Measurements from ENCODE around the gene CYP8B1. TPM values are rescaled to one million over a fixed set of nuclear protein-coding genes. Genes with fewer than 3 reads are reported as not detected.

CYP8B1 gene
- total RNA-seq (2014; rRNA removed; shearing (Covaris generic)), result not detected in 2 replicates

DNA sequence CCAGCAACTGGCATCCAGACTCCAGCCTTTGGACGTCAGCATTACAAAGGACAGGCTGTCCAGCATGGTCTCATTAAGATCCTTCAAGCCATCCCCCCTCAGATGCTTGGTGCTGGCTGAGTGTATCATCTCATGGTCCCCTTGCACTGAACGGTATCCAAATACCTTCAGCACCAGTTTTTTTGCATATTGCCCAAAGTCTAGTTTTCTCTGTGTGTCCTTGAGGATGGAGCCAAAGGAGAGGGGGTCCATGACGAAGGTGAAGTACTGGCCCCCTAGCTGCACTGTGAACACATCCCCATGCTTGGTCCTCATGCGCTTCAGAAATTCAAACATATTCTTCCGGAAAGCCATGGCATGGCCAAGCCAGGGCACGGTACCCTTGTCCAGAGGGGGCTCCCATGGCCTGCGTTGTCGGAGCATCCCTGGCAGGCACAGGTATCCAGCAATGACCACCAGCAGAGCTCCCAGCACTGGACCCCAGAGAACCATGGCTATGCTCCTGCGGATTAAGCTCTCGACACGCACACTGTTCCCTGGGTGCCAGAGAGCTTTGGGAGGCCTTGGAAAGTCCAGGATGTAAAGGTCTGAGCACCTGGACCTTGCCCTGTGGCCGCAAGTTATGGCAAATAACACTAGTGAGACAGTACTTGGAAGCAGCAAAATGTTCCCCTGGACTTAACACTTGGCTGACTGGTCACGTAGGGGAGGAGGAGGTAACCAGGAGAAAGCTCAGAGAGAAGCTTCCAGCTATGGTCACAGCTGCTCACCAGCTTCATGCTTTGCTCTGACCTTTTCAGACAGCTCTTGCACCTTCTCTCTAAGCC is at the start of gene CYP8B1:
TSS of gene CYP8B1 (minus strand) at position 555 of the 827 bp plus-strand sequence. CDS start at position 492, 63 bp downstream.
- DNase-seq (ENCODE audit: low read depth), result no peak

- no peak for DNase-seq (ENCODE audit: low read depth)
Measured at GRCh38 chr3:42923606-42924005, 47.9 kb upstream of the CYP8B1 start.

- DNase-seq (ENCODE audit: low read depth), result no peak
Measured at GRCh38 chr3:42914771-42915515, 39.3 kb upstream of the CYP8B1 start.

- DNase-seq (ENCODE audit: low read depth), result no peak
Measured at GRCh38 chr3:42911551-42911950, 35.9 kb upstream of the CYP8B1 start.

GRCh38 chr3:42908675-42909074 is 33.0 kb upstream of the CYP8B1 start:
- no peak for DNase-seq (ENCODE audit: low read depth)

DNA sequence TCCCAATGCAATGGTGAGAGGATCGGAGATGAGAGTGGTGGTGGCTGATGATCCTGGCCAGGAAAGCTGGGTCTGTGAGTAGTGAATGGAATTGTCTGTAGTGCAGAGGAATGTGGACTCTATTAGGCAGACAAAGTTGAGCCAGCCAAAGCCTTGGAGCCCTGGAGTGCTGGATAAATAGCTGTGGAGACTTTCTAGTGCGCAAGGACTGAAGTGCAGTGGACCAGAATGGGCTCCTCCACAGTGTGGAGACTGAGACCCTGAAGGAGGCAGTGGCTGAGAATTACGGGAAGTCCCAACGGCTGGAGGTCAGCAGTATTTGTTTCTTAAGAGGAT is 31.1 kb upstream of the CYP8B1 start:
- DNase-seq (ENCODE audit: low read depth), result no peak

DNA sequence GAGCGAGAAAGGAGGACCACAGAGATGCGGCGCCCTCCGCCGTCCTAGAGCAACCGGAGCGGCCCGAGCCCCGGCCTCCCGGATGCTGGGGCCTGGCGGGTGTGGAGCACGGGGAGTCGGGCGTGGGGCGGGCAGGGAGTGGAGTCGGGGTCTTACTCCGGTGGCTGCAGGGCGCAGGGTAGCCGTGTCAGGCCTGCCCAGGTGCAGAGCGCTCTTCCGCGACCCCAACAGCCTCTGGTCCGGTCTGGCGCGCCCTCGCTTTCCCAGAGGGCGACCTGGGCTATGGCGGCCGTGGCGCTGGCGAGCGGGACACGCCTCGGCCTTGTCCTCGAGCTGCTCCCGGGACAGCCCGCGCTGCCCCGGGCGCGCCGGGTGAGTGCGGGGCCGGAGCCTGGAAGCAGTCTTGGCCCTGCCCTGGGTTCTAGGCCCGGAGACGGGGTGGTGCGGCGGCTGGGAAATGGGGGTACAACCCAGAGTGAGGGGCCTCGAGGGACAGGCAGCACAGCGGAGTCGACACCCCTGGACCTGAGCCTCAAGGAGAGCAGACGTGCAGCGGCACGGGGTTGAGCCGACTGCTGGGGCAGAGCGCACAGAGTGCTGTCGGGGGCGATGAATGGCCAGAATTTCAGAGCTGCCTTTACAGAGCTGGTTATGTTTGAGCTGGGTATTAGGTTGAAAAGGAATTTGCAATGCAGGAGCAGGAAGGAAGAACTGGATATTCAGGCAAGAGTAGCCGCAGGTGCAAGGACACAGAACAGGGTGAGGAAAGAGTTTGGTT is 30.6 kb upstream of the CYP8B1 start, which contains the start of gene ZNF662:
TSS of gene ZNF662 (plus strand) at position 73 of the 778 bp plus-strand sequence. CDS start 1,973 bp downstream, outside the sequence.
- peak; percentile 46 for DNase-seq (ENCODE audit: low read depth)

- no peak for DNase-seq (ENCODE audit: low read depth)
Measured at GRCh38 chr3:42905740-42906069, 30.0 kb upstream of the CYP8B1 start.

DNA sequence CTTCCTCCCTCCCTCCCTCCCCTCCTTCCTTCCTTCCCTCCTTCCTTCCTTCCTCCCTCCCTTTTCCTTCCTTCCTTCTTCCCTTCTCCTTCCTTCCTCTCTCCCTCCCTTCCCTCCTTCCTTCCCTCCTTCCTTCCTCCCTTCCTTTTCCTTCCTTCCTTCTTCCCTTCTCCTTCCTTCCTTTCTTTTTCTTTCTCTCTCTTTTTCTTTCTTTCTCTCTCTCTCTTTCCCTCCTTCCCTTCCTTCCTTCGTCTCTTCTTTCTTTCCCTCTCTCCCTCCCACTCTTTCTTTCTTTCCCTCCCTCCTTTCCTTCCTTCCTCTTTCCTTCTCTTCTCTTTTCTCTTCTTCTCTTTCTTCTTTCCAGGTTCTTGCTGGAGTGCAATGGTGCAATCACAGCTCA is 28.4 kb upstream of the CYP8B1 start:
- no peak for DNase-seq (ENCODE audit: low read depth)

GRCh38 chr3:42902257-42902656 is 26.6 kb upstream of the CYP8B1 start:
- DNase-seq (ENCODE audit: low read depth), result no peak

DNA sequence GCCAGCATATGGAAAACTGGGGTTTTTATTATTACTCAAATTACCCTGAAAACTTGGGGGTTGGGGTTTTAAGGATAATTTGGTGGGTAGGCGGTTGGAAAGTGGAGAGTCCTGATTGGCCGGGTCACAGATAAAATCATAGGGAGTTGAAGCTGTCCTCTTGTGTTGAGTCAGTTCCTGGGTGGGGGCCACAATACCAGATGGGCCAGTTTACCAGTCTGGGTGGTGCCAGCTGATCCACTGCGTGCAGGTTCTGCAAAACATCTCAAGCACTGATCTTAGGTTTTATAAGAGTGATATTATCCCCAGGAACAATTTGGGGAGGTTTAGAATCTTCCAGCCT is 25.4 kb upstream of the CYP8B1 start:
- no peak for DNase-seq (ENCODE audit: low read depth)

- DNase-seq (ENCODE audit: low read depth), result no peak
Measured at GRCh38 chr3:42900226-42901072, 24.8 kb upstream of the CYP8B1 start.

DNA sequence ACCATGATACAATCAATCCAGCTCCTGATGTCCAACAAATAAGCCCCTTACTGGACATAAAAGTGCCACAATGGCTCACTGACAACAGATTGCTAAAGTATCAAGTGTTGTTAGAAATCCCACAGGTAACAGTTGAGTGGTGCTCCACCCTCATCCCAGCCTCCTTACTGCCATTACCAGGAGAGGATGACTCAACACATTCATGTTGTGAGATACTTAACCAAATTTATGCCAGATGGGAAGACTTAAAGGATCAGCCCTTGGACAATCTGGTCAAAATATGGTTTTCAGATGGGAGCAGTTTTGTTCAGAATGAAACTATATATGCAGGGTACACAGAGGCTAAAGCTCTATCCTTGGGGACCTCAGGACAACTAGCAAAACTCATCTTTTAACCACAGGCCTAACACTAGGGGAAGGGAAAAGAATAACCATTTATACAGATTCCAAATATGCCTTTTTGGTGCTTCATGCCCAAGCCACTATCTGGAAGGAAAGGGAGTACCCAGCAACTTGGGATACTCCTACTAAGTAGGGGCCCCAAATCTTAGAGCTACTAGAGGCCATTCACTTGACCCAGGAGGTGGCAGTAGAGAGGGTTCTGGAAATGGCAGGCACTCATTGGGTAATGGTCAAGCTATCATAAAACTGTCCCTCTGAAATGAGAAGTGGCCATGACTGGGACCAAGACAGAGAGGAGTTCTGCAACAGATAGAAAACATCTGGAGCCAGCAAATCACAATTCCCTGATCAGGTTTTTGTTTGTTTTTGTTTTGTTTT is 23.4 kb upstream of the CYP8B1 start:
- no peak for DNase-seq (ENCODE audit: low read depth)

DNA sequence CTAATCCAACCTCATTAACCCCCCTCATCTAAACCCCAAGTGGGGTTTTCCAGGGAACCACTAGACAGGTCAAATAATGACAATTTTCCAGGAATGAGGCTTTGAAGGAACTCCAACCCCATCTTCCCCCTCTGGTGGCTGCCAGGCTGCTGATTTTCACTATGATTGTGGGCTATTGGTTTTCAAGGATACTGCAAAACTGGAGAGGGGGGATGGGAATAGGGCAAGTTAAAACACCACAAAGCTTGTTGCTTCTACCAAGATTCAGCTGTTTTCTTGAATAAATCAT is 19.8 kb upstream of the CYP8B1 start:
- no peak for DNase-seq (ENCODE audit: low read depth)

GRCh38 chr3:42894698-42895579 is 19.3 kb upstream of the CYP8B1 start:
- DNase-seq (ENCODE audit: low read depth), result peak; percentile 54

GRCh38 chr3:42892807-42893206 is 17.1 kb upstream of the CYP8B1 start:
- DNase-seq (ENCODE audit: low read depth), result no peak

DNA sequence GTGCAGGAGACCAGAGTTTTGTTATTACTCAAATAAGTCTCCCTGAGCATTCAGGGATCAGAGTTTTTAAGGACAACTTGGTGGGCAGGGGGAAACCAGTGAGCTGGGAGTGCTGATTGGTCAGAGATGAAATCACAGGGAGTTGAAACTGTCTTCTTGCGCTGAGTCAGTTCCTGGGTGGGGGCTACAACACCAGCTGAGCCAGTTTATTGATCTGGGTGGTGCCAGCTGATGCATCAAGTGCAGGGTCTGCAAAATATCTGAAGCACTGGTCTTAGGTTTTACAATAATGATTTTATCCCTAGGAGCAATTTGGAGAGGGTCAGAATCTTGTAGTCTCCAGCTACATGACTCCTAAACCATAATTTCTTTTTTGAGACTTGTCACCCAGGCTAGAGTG is 16.5 kb upstream of the CYP8B1 start:
- no peak for DNase-seq (ENCODE audit: low read depth)

DNA sequence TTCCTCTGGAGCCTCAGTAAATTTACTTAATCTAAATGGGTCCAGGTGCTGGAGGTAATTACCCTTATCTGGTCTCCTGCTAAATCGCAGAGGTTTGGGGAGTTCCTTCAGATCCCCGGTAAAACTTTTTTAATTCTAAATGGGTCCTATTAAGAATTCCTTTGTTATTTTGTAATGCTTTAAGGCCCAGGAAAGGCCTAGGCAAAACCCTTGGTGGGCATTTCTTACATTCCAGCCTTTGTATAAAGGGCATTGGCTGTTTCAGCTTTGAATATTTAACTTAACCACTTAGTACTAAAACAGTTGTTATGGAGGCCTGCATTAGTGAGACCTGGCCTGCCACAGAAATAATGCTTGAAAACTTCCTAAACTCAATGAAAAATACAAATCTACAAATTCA is 15.4 kb upstream of the CYP8B1 start:
- no peak for DNase-seq (ENCODE audit: low read depth)

GRCh38 chr3:42887084-42887483 is 11.4 kb upstream of the CYP8B1 start:
- no peak for DNase-seq (ENCODE audit: low read depth)

DNA sequence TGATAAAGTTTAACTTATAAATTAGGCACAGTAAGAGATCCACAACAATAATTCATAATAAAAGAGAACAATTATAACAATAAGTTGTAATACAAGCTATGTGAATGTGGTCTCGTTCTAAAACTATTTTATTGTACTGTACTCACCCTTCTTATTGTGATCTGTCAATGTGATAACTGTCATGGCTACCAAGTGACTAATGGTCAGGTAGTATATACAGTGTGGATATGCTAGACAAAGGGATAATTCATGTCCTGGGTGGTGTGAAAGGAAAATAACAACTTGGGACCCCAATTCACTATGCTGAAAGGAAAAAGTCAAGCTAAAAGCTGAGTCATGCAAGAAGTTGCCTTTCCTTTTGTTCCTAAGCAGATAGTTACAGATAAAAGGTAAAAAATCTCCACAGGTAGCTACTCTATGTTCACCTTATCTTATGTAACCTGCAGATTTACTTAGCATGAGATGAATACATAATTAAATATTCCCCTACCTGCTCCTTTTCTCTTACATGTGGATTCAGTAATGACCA is 10.7 kb upstream of the CYP8B1 start:
- DNase-seq (ENCODE audit: low read depth), result no peak

Data from Daoy (cell line).